Adrenal gland (tissue), 5 donors: ENCODE measurements around the gene ARID2.

Source experiments
- CTCF ChIP-seq, 6 experiments: fragments of 450-650 bp in 4 of 6; fragments of 200-600 bp in 2 of 6; sonication (generic) in 1 of 6; IDR thresholded peaks; 1 replicate in 5 of 6; 2 replicates in 1 of 6; pipeline versions ENCODE4 v1.5.1 to v1.8.0; 2016 to 2021; ENCODE audit warnings: antibody characterized with exemption in 6 of 6, mild to moderate bottlenecking in 2 of 6, moderate library complexity in 1 of 6
- POLR2A ChIP-seq, 2 donors: fragments of 450-650 bp; IDR thresholded peaks; one replicate each; pipeline ENCODE4 v1.6.1; 2017; ENCODE audit warnings: antibody characterized with exemption in 2 of 2, mild to moderate bottlenecking in 2 of 2, moderate library complexity in 1 of 2
- donor health status: DM: no; HTN: no; CAD: no.

DNA sequence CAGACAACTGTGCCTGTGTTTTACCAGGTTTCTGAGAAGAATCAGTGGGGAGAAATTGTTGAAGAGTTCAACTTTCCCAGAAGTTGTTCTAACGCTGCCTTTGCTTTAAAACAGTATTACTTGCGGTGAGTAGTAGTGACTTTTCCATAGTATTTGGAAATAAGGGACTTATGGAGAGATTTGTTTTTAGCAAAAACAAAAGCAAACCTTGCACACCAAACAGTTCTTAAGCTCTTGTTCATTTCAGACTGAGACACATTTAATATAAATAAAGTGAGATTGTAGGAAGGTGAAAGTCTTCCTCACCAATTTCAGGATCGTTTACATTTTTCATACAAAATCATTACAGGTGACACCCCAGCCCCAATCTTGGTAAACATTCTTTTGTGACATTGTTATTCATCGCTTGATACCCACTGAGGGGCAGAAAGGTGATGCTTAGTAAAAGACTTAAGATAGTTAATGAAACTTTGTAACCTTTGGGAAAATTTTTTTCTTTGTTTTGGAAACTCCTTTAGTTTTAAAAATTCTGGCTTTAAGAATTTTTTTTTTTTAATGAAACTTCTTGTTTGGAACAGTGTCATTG is 1.8 kb downstream of the ARID2 start:
- TF ChIP-seq CTCF (IDR thresholded peaks at IDR 0.05), result no peak
- no peak for TF ChIP-seq POLR2A (IDR thresholded peaks at IDR 0.05)
